Spleen (tissue), 11 donors: ENCODE data around the gene STAG1. TPM values are rescaled to one million over a fixed set of nuclear protein-coding genes. Genes with fewer than 3 reads are reported as not detected.

Source experiments
- DNase-seq: peaks from one replicate; pipeline ENCODE4 v3.0.0-alpha.2; 2020
- H3K27ac ChIP-seq, 8 donors: fragments of 200-600 bp; sonication (generic) in 7 of 8; 1 replicate in 4 of 8; 2 replicates in 4 of 8; pipeline versions ENCODE4 v1.5.0 to v1.8.0; 2016 to 2021; ENCODE audit warnings: inconsistent platforms in 4 of 8, mild to moderate bottlenecking in 4 of 8, moderate library complexity in 1 of 8
- H3K27me3 ChIP-seq, 7 donors: fragments of 200-600 bp; sonication (generic) in 6 of 7; replicated peaks in 1 of 7; 1 replicate in 4 of 7; 2 replicates in 3 of 7; pipeline versions ENCODE4 v1.5.0 to v1.8.0; 2016 to 2021; ENCODE audit warnings: inconsistent platforms in 3 of 7, mild to moderate bottlenecking in 1 of 7
- H3K36me3 ChIP-seq, 6 donors: fragments of 200-600 bp; sonication (generic) in 5 of 6; 1 replicate in 4 of 6; 2 replicates in 2 of 6; pipeline versions ENCODE4 v1.5.0 to v1.8.0; 2016 to 2021; ENCODE audit warnings: inconsistent platforms in 2 of 6
- H3K4me1 ChIP-seq, 6 donors: fragments of 200-600 bp; sonication (generic) in 5 of 6; 1 replicate in 3 of 6; 2 replicates in 3 of 6; pipeline versions ENCODE4 v1.5.0 to v1.8.0; 2016 to 2021; ENCODE audit warnings: inconsistent platforms in 3 of 6
- H3K4me3 ChIP-seq, 8 donors: fragments of 200-600 bp; sonication (generic) in 7 of 8; 1 replicate in 4 of 8; 2 replicates in 4 of 8; pipeline versions ENCODE4 v1.5.0 to v1.8.0; 2016 to 2021; ENCODE audit warnings: inconsistent platforms in 4 of 8, mild to moderate bottlenecking in 4 of 8, moderate library complexity in 2 of 8
- H3K9me3 ChIP-seq, 8 donors: fragments of 200-600 bp; sonication (generic) in 7 of 8; 1 replicate in 4 of 8; 2 replicates in 4 of 8; pipeline versions ENCODE4 v1.5.0 to v1.8.0; 2016 to 2021; ENCODE audit warnings: inconsistent platforms in 4 of 8
- POLR2A ChIP-seq, 3 donors: fragments of 450-650 bp; IDR thresholded peaks; one replicate each; pipeline ENCODE4 v1.5.1; 2017; ENCODE audit warnings: antibody characterized with exemption in 3 of 3, mild to moderate bottlenecking in 1 of 3
- POLR2AphosphoS5 ChIP-seq, 3 donors: sonication (generic); formaldehyde crosslinking; IDR thresholded peaks; one replicate each; pipeline ENCODE4 v1.5.1; 2017; ENCODE audit warnings: antibody characterized with exemption in 3 of 3
- WGBS, 5 donors: extraction: QIAGEN DNeasy Blood & Tissue Kit in 3 of 5; methylation state at CpG; one replicate each; pipeline versions ENCODE4 v1.1.5 to v1.1.7; 2013 to 2018; 5-methylcytosine and 5-hydroxymethylcytosine counted together
- intact Hi-C: fragments of 100-400 bp; cut with DNase I; formaldehyde crosslinking; loops from one replicate; pipeline ENCODE4 v1.15.0; 2023; ENCODE audit warnings: low total_unique reads
- polyA plus RNA-seq, 3 donors: library from polyadenylated mRNA; stranded (reverse); fragments of 200-250 nt; gene quantifications; one replicate each; pipeline ENCODE4 v1.2.1, GENCODE V29; 2013
- total RNA-seq, 7 donors: library from RNA; depleted of rRNA in 3 of 7; stranded (reverse); fragments of >200 nt in 3 of 7; fragmentation: NEBNext Ultra II Directional in 4 of 7; extraction: Animal tissue kit (Norgen Biotek cat#: 25700) in 4 of 7; gene quantifications; one replicate each; pipeline versions ENCODE4 v1.1.0 to v1.2.1, GENCODE V29; 2016 to 2021
- TF ChIP-seq, protein P1 (sequence below), 11 experiments: fragments of 200-600 bp in 7 of 11; fragments of 450-650 bp in 4 of 11; sonication (generic) in 4 of 11; IDR thresholded peaks in 8 of 11; conservative IDR thresholded peaks in 3 of 11; 1 replicate in 7 of 11; 2 replicates in 4 of 11; pipeline versions ENCODE4 v1.4.0 to v1.8.0; 2016 to 2021; ENCODE audit warnings: antibody characterized with exemption in 11 of 11, inconsistent platforms in 4 of 11, mild to moderate bottlenecking in 1 of 11
- donor health status: healthy with polysubstance abuse.
- donor health status: DM: no; HTN: no; CAD: no; lungs with moderate emphysema.
- donor health status: DM: no; HTN: no; CAD: no.
- donor health status: Bipolar disorder and iron deficiency.
- donor health status: healthy.
- donor health status: DM: no; HTN: no; CAD: no.
- donor health status: DM: yes; HTN: yes; CAD: no.

STAG1 gene
- total and polyA plus RNA-seq, 10 donors: 7.2 to 61.6 (median 47.3) TPM

- 54 to 82% (median 67%) methylated on average over 2 of the region's 2 CpGs for WGBS, 5 donors
- intact Hi-C loops: no loop called here
- Histone ChIP-seq H3K4me3 (no peak overlapping the region), H3K36me3 (peaks cover 0 to 33% (median 3%) of the 10 kb centered on the region in 6 donors), H3K27ac (no peak overlapping the region), H3K27me3 (no peaks in the 10 kb centered on the region), H3K9me3 (peaks cover 0 to 7% (median 0%) of the 10 kb centered on the region in 8 donors), H3K4me1 (no peaks in the 10 kb centered on the region)
- no peak for DNase-seq
- TF ChIP-seq POLR2AphosphoS5 (IDR thresholded peaks at IDR 0.05): no peak
- TF ChIP-seq POLR2A (IDR thresholded peaks at IDR 0.05): no peak
- TF ChIP-seq, protein P1, sequence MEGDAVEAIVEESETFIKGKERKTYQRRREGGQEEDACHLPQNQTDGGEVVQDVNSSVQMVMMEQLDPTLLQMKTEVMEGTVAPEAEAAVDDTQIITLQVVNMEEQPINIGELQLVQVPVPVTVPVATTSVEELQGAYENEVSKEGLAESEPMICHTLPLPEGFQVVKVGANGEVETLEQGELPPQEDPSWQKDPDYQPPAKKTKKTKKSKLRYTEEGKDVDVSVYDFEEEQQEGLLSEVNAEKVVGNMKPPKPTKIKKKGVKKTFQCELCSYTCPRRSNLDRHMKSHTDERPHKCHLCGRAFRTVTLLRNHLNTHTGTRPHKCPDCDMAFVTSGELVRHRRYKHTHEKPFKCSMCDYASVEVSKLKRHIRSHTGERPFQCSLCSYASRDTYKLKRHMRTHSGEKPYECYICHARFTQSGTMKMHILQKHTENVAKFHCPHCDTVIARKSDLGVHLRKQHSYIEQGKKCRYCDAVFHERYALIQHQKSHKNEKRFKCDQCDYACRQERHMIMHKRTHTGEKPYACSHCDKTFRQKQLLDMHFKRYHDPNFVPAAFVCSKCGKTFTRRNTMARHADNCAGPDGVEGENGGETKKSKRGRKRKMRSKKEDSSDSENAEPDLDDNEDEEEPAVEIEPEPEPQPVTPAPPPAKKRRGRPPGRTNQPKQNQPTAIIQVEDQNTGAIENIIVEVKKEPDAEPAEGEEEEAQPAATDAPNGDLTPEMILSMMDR (IDR thresholded peaks at IDR 0.05 in 8 of 11, conservative IDR thresholded peaks at IDR 0.05 in 3 of 11): no peak
Measured at GRCh38 chr3:136513367-136513766, 238.8 kb downstream of the STAG1 start.

- intact Hi-C loops: no loop called here
- WGBS, 5 donors: 83 to 100% (median 93%) methylated on average over 1 of the region's 1 CpG
- TF ChIP-seq POLR2A (IDR thresholded peaks at IDR 0.05) (no peak), POLR2AphosphoS5 (IDR thresholded peaks at IDR 0.05) (no peak)
- TF ChIP-seq, protein P1 (IDR thresholded peaks at IDR 0.05 in 8 of 11, conservative IDR thresholded peaks at IDR 0.05 in 3 of 11): no peak
- Histone ChIP-seq H3K27me3 (no peaks in the 10 kb centered on the region), H3K27ac (no peak overlapping the region), H3K4me3 (no peak overlapping the region), H3K36me3 (peaks cover 0 to 34% (median 3%) of the 10 kb centered on the region in 6 donors), H3K4me1 (no peaks in the 10 kb centered on the region), H3K9me3 (peaks cover 0 to 7% (median 0%) of the 10 kb centered on the region in 8 donors)
- no peak for DNase-seq
Measured at GRCh38 chr3:136512381-136512780, 239.8 kb downstream of the STAG1 start.

DNA sequence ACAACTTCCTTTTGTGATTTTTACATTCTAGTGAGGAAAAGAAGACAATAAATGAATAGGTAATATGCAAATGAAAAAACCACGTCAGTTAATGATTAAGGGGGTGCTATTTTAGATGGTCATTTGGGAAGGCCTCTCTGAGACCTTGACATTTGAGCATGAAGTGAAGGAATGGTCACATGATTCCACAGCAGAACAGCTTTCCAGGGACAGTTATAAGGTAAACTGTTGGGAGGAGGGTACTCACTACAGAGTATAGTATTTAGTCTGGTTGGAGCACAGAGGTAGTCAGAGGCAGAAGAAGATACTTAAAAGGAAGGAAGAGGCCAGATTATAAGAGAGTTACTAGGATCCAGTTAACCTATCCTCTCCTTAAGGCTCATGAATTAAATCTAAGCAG is 246.5 kb downstream of the STAG1 start:
- intact Hi-C loops: no loop called here
- no peak for DNase-seq
- peaks cover 0 to 8% (median 0%) of the 10 kb centered on the region in 6 donors for H3K4me1 ChIP-seq
- WGBS, 5 donors: 63 to 85% (median 75%) methylated on average over 1 of the region's 1 CpG
- no peak overlapping the region for H3K27ac ChIP-seq
- H3K9me3 ChIP-seq: no peaks in the 10 kb centered on the region
- TF ChIP-seq POLR2AphosphoS5 (IDR thresholded peaks at IDR 0.05) (no peak), POLR2A (IDR thresholded peaks at IDR 0.05) (no peak)
- TF ChIP-seq, protein P1 (IDR thresholded peaks at IDR 0.05 in 8 of 11, conservative IDR thresholded peaks at IDR 0.05 in 3 of 11): no peak
- peaks cover 0 to 28% (median 9%) of the 10 kb centered on the region in 6 donors for H3K36me3 ChIP-seq
- H3K27me3 ChIP-seq: no peaks in the 10 kb centered on the region
- no peak overlapping the region for H3K4me3 ChIP-seq

GRCh38 chr3:136503056-136503455 is 249.1 kb downstream of the STAG1 start:
- H3K27me3 ChIP-seq: no peaks in the 10 kb centered on the region
- 90 to 97% (median 91%) methylated on average over 2 of the region's 2 CpGs for WGBS, 5 donors
- no peak overlapping the region for H3K4me3 ChIP-seq
- no peaks in the 10 kb centered on the region for H3K9me3 ChIP-seq
- no peak for DNase-seq
- TF ChIP-seq POLR2A (IDR thresholded peaks at IDR 0.05) (no peak), POLR2AphosphoS5 (IDR thresholded peaks at IDR 0.05) (no peak)
- TF ChIP-seq, protein P1 (IDR thresholded peaks at IDR 0.05 in 8 of 11, conservative IDR thresholded peaks at IDR 0.05 in 3 of 11): no peak
- no peak overlapping the region for H3K27ac ChIP-seq
- intact Hi-C loops: no loop called here
- peaks cover 0 to 37% (median 9%) of the 10 kb centered on the region in 6 donors for H3K36me3 ChIP-seq
- peaks cover 0 to 8% (median 0%) of the 10 kb centered on the region in 6 donors for H3K4me1 ChIP-seq
